Upper lobe of right lung (tissue), 1 donor: ENCODE data around the gene RSBN1. TPM values are rescaled to one million over a fixed set of nuclear protein-coding genes. Genes with fewer than 3 reads are reported as not detected.
A peak's percentile ranks its signal among the peaks of the same experiment; 100 is the strongest.

ENCODE experiments used
- ATAC-seq: fragments of 200-7000 bp; cut with Tn5 transposase; one replicate; pipeline ENCODE4 v1.9.1; 2020; ENCODE audit warnings: mild to moderate bottlenecking, moderate library complexity
- DNase-seq: peaks from one replicate; pipeline ENCODE4 v3.0.0-alpha.2; 2020
- H3K27ac ChIP-seq: fragments of 200-600 bp; one replicate; pipeline ENCODE4 v1.8.0; 2022
- H3K27me3 ChIP-seq: fragments of 200-600 bp; one replicate; pipeline ENCODE4 v1.8.0; 2022; ENCODE audit warnings: mild to moderate bottlenecking
- H3K36me3 ChIP-seq: fragments of 200-600 bp; one replicate; pipeline ENCODE4 v1.8.0; 2022
- H3K4me1 ChIP-seq: fragments of 200-600 bp; one replicate; pipeline ENCODE4 v1.8.0; 2022
- H3K4me3 ChIP-seq: fragments of 200-600 bp; one replicate; pipeline ENCODE4 v1.8.0; 2022; ENCODE audit warnings: mild to moderate bottlenecking
- H3K9me3 ChIP-seq: fragments of 200-600 bp; one replicate; pipeline ENCODE4 v1.8.0; 2022
- CTCF ChIP-seq: fragments of 200-600 bp; IDR thresholded peaks from one replicate; pipeline ENCODE4 v1.8.0; 2022; ENCODE audit warnings: antibody characterized with exemption
- intact Hi-C: fragments of 100-400 bp; cut with DNase I; formaldehyde crosslinking; loops from one replicate; pipeline ENCODE4 v1.11.0; 2022
- total RNA-seq: library from RNA; stranded (reverse); fragmentation: NEBNext Ultra II Directional; extraction: Animal tissue kit (Norgen Biotek cat#: 25700); gene quantifications from one replicate; pipeline ENCODE4 v1.2.1, GENCODE V29; 2021
- donor health status: DM: no; HTN: yes; CAD: no; lungs with severe emphysema.

RSBN1 gene
- total RNA-seq, 1 donor from 2014 or later, result 23.2 TPM

GRCh38 chr1:113811156-113811887 is 954 bp downstream of the RSBN1 start:
- Histone ChIP-seq H3K27me3 (no peaks in the 10 kb centered on the region), H3K4me3 (peak overlapping the region; percentile 83), H3K9me3 (no peaks in the 10 kb centered on the region), H3K4me1 (peaks cover 18% of the 10 kb centered on the region), H3K27ac (peak overlapping the region; percentile 95), H3K36me3 (no peaks in the 10 kb centered on the region)
- intact Hi-C loops, result no loop called here
- no peak for TF ChIP-seq CTCF
- DNase-seq, result no peak
- ATAC-seq, result peak; percentile 58

GRCh38 chr1:113809670-113810602 is 2.3 kb downstream of the RSBN1 start:
- peaks cover 24% of the 10 kb centered on the region for H3K4me1 ChIP-seq
- no peak for ATAC-seq
- DNase-seq, result no peak
- TF ChIP-seq CTCF, result no peak
- no peak overlapping the region for H3K27ac ChIP-seq
- intact Hi-C loops, result no loop called here
- no peaks in the 10 kb centered on the region for H3K27me3 ChIP-seq
- no peaks in the 10 kb centered on the region for H3K9me3 ChIP-seq
- peak overlapping the region; percentile 83 for H3K4me3 ChIP-seq
- H3K36me3 ChIP-seq, result no peaks in the 10 kb centered on the region

GRCh38 chr1:113808450-113809195 is 3.7 kb downstream of the RSBN1 start:
- no peak for TF ChIP-seq CTCF
- H3K27ac ChIP-seq, result no peak overlapping the region
- no peaks in the 10 kb centered on the region for H3K36me3 ChIP-seq
- H3K4me3 ChIP-seq, result peak overlapping the region; percentile 6
- intact Hi-C loops, result no loop called here
- ATAC-seq (no peak), DNase-seq (no peak)
- no peaks in the 10 kb centered on the region for H3K27me3 ChIP-seq
- peaks cover 38% of the 10 kb centered on the region for H3K4me1 ChIP-seq
- H3K9me3 ChIP-seq, result no peaks in the 10 kb centered on the region

- Histone ChIP-seq H3K27me3 (no peaks in the 10 kb centered on the region), H3K36me3 (no peaks in the 10 kb centered on the region), H3K27ac (no peak overlapping the region), H3K4me3 (no peak overlapping the region), H3K4me1 (peaks cover 41% of the 10 kb centered on the region), H3K9me3 (no peaks in the 10 kb centered on the region)
- TF ChIP-seq CTCF, result no peak
- ATAC-seq (no peak), DNase-seq (no peak)
- intact Hi-C loops, result no loop called here
Observed at GRCh38 chr1:113805639-113806038, 6.6 kb downstream of the RSBN1 start.

- Histone ChIP-seq H3K9me3 (no peaks in the 10 kb centered on the region), H3K27ac (no peak overlapping the region), H3K4me3 (no peak overlapping the region), H3K27me3 (no peaks in the 10 kb centered on the region), H3K36me3 (no peaks in the 10 kb centered on the region), H3K4me1 (peaks cover 45% of the 10 kb centered on the region)
- TF ChIP-seq CTCF, result no peak
- intact Hi-C loops, result no loop called here
- no peak for ATAC-seq
- DNase-seq, result no peak
Observed at GRCh38 chr1:113805256-113805531, 7.1 kb downstream of the RSBN1 start.
